Fibroblast of pulmonary artery (primary cell): Measurements from ENCODE around the gene KIF3A.

Source experiments
- DNase-seq: peaks from one replicate; pipeline ENCODE4 v3.0.0-alpha.2; 2010; ENCODE audit warnings: low read depth
- H3K4me3 ChIP-seq: replicated peaks from 2 replicates; pipeline ENCODE4 v1.5.1; 2011; ENCODE audit warnings: low read depth, mild to moderate bottlenecking, control low read depth, low read length, moderate library complexity
- CTCF ChIP-seq: IDR thresholded peaks from 2 replicates; pipeline ENCODE4 v1.5.1; 2011; ENCODE audit warnings: mild to moderate bottlenecking, control low read depth, low read length, inconsistent platforms; ENCODE audit errors: missing control alignments

The KIF3A gene

GRCh38 chr5:132736853-132737833 is at the start of gene KIF3A:
Gene KIF3A, minus strand, starts transcription at chr5:132737546. Its CDS starts 127 bp downstream, at chr5:132737419.
- peak within 1 kb of the TSS; percentile 66 for H3K4me3 ChIP-seq
- peak; percentile 96 for DNase-seq
- TF ChIP-seq CTCF: no peak

- TF ChIP-seq CTCF: no peak
- no peak for DNase-seq
- no peak overlapping the region for H3K4me3 ChIP-seq
Observed at GRCh38 chr5:132787076-132787475, 49.7 kb upstream of the KIF3A start.

GRCh38 chr5:132785864-132786263 is 48.5 kb upstream of the KIF3A start:
- TF ChIP-seq CTCF: no peak
- no peak for DNase-seq

GRCh38 chr5:132785365-132785764 is 48.0 kb upstream of the KIF3A start:
- H3K4me3 ChIP-seq: no peak overlapping the region
- no peak for DNase-seq
- TF ChIP-seq CTCF: no peak

More at GRCh38 chr5:132785864-132786263, 48.5 kb upstream of the KIF3A start:
- no peak overlapping the region for H3K4me3 ChIP-seq

- no peak overlapping the region for H3K4me3 ChIP-seq
- no peak for TF ChIP-seq CTCF
- peak; percentile 50 for DNase-seq
Observed at GRCh38 chr5:132782101-132782500, 44.8 kb upstream of the KIF3A start.

- DNase-seq: no peak
- H3K4me3 ChIP-seq: no peak overlapping the region
- no peak for TF ChIP-seq CTCF
Observed at GRCh38 chr5:132781029-132781428, 43.7 kb upstream of the KIF3A start.
